GM12872 (cell line): ENCODE measurements around the gene CYP4A22.

ENCODE experiments used
- TF ChIP-seq, protein P1 (sequence below): IDR thresholded peaks from 3 replicates; pipeline ENCODE4 v1.5.1; 2011; ENCODE audit warnings: low read depth, mild to moderate bottlenecking, low read length, moderate library complexity; ENCODE audit not compliant: insufficient read depth

Gene CYP4A22

DNA sequence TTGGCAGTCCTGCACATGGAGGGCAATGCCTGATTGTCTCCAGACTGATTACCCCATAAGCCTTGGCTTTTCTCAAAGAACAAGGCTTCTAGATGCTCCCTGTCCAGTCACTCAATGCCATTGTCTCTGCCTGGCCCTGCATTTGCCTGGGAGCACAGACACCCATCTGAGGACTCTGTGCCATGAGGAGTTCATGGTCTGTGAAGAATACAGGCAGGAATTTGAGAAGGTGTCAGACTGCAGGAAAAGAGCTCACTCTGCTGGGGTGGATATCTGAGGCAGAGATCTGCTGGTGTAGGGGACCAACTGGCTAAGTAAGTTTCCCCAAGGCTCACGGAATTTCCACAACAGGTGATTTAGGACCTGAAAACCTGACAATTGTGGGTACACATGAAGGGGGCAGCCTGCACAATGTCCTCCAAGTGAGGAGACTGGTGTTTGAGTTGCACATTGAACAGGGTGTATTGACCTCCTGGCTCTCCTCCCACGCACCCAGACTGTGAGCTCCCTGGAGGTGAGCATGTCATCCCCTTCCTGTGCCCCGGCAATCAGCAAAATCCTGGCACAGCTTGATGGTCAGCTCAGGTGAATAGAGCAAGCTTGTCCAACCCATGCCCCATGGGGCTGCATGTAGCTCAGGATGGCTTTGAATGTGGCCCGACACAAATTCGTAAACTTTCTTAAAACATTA, 829 bp downstream of the CYP4A22 start:
- TF ChIP-seq, protein P1, sequence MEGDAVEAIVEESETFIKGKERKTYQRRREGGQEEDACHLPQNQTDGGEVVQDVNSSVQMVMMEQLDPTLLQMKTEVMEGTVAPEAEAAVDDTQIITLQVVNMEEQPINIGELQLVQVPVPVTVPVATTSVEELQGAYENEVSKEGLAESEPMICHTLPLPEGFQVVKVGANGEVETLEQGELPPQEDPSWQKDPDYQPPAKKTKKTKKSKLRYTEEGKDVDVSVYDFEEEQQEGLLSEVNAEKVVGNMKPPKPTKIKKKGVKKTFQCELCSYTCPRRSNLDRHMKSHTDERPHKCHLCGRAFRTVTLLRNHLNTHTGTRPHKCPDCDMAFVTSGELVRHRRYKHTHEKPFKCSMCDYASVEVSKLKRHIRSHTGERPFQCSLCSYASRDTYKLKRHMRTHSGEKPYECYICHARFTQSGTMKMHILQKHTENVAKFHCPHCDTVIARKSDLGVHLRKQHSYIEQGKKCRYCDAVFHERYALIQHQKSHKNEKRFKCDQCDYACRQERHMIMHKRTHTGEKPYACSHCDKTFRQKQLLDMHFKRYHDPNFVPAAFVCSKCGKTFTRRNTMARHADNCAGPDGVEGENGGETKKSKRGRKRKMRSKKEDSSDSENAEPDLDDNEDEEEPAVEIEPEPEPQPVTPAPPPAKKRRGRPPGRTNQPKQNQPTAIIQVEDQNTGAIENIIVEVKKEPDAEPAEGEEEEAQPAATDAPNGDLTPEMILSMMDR: no peak

DNA sequence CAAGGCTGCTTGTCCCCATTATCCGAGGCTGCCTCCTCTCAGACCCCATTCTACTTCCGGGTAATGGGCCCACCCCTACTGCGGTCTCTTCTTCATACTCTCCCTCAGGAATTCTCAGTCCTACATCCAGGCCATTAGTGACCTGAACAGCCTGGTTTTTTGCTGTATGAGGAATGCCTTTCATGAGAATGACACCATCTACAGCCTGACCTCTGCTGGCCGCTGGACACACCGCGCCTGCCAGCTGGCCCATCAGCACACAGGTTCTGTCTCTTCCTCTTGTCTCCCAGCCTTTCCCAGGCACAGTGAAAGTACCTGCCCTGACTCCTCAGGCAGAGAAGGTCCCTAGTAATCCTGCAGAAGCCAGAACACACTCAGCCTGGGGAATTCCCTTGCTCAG, 6.4 kb downstream of the CYP4A22 start:
- TF ChIP-seq, protein P1: peak; percentile 33; the same call in 1 of the 3 replicates

DNA sequence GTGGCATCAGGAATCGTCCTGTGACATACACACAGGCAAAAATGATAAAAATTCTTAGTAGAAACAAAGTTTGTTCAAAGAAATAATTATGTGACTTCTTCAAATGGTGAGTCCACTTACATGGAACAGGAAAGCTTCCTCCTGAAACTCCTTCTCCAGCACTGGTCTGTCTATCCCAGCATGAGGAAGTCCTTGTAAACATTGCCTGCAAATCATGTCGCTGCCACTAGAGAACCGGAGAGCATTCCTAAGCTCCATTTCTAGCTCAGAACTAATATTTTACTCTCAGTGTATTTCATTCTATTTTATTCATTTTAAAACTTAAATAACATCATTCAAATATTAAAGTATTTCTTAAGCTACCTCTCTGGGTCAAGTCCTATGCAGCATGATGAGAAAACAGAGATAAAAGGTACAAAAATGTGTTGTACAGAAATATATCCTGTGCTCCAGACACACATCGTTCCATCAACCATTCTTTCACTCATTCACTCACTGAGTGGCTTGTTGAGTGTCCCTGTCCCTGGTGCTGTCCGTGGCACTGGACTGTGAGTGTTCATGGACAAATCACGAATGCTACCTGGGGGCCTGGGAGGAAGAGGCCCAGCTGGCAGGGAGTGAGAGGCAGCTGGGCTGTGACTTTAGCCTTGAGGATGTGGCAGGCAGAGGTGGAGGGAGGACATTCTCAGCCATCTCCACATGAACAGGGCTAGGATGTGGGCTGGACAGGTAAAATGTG, 10.0 kb downstream of the CYP4A22 start:
- TF ChIP-seq, protein P1: no peak

DNA sequence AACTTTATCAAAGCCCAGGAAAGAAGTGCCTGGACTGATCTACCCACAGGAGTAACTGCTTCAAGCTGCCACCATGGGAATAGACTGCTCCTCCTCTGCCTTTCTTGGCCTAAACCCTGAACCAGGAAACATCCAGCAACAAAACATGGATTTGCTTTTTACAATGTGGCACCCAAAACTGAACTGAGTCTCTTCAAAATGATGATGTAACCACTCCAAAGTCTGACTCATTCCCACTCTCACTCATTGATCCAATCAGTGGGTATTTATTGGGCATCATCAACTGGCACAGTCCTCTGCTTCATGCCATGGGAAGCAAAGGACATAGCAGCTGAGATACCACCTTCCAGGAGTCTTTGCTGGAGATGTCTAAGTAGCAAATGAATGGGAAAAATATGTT, 23.5 kb downstream of the CYP4A22 start:
- TF ChIP-seq, protein P1: no peak

DNA sequence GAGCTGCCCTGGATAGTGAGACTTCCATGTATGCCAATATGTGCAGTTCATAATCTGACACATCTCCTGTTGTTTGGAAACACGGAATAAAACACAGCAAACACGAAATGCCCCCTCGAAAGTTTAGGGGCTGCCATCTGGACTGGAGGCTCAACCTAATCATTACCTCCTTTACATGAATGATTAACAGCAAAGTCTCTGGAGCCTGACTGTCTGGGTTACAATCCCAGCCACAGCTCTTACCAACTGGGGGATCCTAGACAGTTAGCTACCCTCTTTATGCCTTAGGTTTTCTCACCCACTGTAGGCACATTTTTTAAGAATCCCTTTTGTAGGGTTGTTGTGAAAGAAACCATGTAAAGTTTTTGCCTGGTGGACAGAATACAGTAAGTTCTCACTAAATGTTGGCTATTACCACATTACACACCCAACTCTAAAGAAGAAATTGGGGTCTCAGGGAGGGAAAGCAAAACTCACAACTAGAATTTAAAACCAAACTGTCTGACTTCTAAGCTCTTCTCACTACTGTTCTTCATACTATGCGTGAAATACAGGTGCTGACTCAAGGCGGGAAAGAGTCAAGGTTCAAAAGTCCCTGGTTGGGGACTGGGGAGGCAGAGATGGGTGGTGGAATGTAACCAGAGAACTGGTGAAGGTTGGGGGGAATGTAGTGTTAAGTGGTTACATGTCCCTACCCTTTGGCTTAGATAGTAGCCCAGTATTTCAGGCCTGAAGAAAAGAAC, 24.2 kb downstream of the CYP4A22 start:
- TF ChIP-seq, protein P1: no peak

DNA sequence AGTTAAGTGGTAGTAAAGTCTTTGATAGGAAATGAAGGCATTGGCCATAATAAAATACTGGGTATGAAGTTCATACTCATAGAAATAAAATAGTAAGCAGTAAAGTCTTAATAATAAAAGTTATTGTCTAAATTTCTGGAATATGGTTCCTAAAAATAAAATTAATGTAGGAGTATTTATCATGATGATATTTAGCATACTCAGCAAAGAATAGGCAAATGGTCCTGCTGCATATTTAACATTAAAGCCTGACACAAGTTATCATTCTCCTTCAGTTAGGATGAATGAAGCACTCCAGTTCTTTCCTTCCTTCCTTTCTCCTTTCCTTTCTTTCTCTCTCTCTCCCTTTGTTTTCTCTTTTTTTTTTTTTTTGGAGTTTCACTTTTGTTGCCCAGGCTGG, 27.3 kb downstream of the CYP4A22 start:
- TF ChIP-seq, protein P1: no peak

DNA sequence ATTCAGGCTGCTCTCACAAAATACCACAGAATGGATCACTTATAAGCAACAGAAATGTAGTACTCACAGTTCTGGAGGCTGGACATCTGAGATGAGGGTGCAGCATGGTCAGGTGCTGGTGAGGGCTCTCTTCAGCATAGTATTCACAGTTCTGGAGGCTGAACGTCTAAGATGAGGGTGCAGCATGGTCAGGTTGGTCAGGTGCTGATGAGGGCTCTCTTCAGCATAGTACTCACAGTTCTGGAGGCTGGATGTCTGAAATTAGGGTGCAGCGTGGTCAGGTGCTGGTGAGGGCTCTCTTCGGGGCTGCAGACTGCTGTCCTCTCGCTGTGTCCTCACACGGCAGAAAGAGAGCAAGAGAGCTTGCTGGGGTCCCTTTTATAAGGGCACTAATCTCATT, 35.5 kb downstream of the CYP4A22 start:
- TF ChIP-seq, protein P1: no peak
